Measurements from ENCODE around the gene ENPP4. TPM values are rescaled to one million over a fixed set of nuclear protein-coding genes. Genes with fewer than 3 reads are reported as not detected.

The ENPP4 gene
- total RNA-seq, 6 experiments from 2014 or later, result 3.9 to 8.2 (median 6.2) TPM

- DNase-seq (no peak), ATAC-seq (no peak)
- 89% methylated on average over 3 of the region's 3 CpGs for WGBS (ENCODE audit: insufficient coverage, low coverage, low lambda C conversion rate, missing lambda C conversion rate)
- TF ChIP-seq CTCF (IDR thresholded peaks at IDR 0.05), result no peak
- TF ChIP-seq POLR2A (IDR thresholded peaks at IDR 0.05), result no peak
- no peaks in the 10 kb centered on the region for H3K36me3 ChIP-seq
- H3K4me3 ChIP-seq, result no peak overlapping the region
- intact Hi-C loops (cut with DNase I), result no loop called here
- no peaks in the 10 kb centered on the region for H3K4me1 ChIP-seq
- no peaks in the 10 kb centered on the region for H3K9me3 ChIP-seq
- H3K27me3 ChIP-seq, result no peaks in the 10 kb centered on the region
- no peak overlapping the region for H3K27ac ChIP-seq
Observed at GRCh38 chr6:46102123-46102522, 27.7 kb upstream of the ENPP4 start.

- no peaks in the 10 kb centered on the region for H3K9me3 ChIP-seq
- intact Hi-C loops (cut with DNase I), result no loop called here
Observed at GRCh38 chr6:46103441-46104115, 26.2 kb upstream of the ENPP4 start.

GRCh38 chr6:46104209-46104608 lies 25.6 kb upstream of the ENPP4 start:
- 86% methylated on average over 3 of the region's 3 CpGs for WGBS (ENCODE audit: insufficient coverage, low coverage, low lambda C conversion rate, missing lambda C conversion rate)
- Histone ChIP-seq H3K9me3 (no peaks in the 10 kb centered on the region), H3K36me3 (no peaks in the 10 kb centered on the region), H3K27ac (no peak overlapping the region), H3K27me3 (no peaks in the 10 kb centered on the region), H3K4me1 (no peaks in the 10 kb centered on the region), H3K4me3 (no peak overlapping the region)
- no peak for TF ChIP-seq POLR2A (IDR thresholded peaks at IDR 0.05)
- no peak for TF ChIP-seq CTCF (IDR thresholded peaks at IDR 0.05)
- DNase-seq (no peak), ATAC-seq (no peak)
- intact Hi-C loops (cut with DNase I), result no loop called here

More at GRCh38 chr6:46103441-46104115, 26.2 kb upstream of the ENPP4 start:
- DNase-seq (no peak), ATAC-seq (no peak)
- H3K27me3 ChIP-seq, result no peaks in the 10 kb centered on the region
- no peak overlapping the region for H3K4me3 ChIP-seq
- TF ChIP-seq CTCF (IDR thresholded peaks at IDR 0.05), result peak in 1 of 4 donors; percentile 12
- TF ChIP-seq POLR2A (IDR thresholded peaks at IDR 0.05), result no peak
- no peaks in the 10 kb centered on the region for H3K36me3 ChIP-seq
- H3K27ac ChIP-seq, result no peak overlapping the region
- H3K4me1 ChIP-seq, result no peaks in the 10 kb centered on the region

GRCh38 chr6:46105568-46105967 lies 24.2 kb upstream of the ENPP4 start:
- Histone ChIP-seq H3K4me3 (no peak overlapping the region), H3K27ac (no peak overlapping the region), H3K27me3 (no peaks in the 10 kb centered on the region), H3K36me3 (no peaks in the 10 kb centered on the region), H3K4me1 (no peaks in the 10 kb centered on the region), H3K9me3 (no peaks in the 10 kb centered on the region)
- TF ChIP-seq CTCF (IDR thresholded peaks at IDR 0.05), result no peak
- TF ChIP-seq POLR2A (IDR thresholded peaks at IDR 0.05), result no peak
- intact Hi-C loops (cut with DNase I), result no loop called here
- ATAC-seq (no peak), DNase-seq (no peak)
- 0% methylated on average over 1 of the region's 1 CpG for WGBS (ENCODE audit: insufficient coverage, low coverage, low lambda C conversion rate, missing lambda C conversion rate)

GRCh38 chr6:46113370-46113769 lies 16.4 kb upstream of the ENPP4 start:
- H3K9me3 ChIP-seq, result no peaks in the 10 kb centered on the region
- no peaks in the 10 kb centered on the region for H3K36me3 ChIP-seq
- no peak for DNase-seq
- H3K27me3 ChIP-seq, result no peaks in the 10 kb centered on the region
- WGBS (ENCODE audit: insufficient coverage, low coverage, low lambda C conversion rate, missing lambda C conversion rate), result no CpG with 5 or more reads among the region's 1 CpG
- TF ChIP-seq POLR2A (IDR thresholded peaks at IDR 0.05), result no peak
- TF ChIP-seq CTCF (IDR thresholded peaks at IDR 0.05), result no peak
- intact Hi-C loops (cut with DNase I), result no loop called here
- H3K4me1 ChIP-seq, result no peaks in the 10 kb centered on the region
- H3K27ac ChIP-seq, result no peak overlapping the region
- no peak overlapping the region for H3K4me3 ChIP-seq
- no peak for ATAC-seq
